ENCODE data around the gene SETBP1.

SETBP1 gene

GRCh38 chr18:45019469-45019868 is 338.8 kb downstream of the SETBP1 start:
- Histone ChIP-seq H3K4me2 (no peak overlapping the region), H3K4me1 (peaks cover 36% of the 10 kb centered on the region)

GRCh38 chr18:45023519-45023918 is 342.8 kb downstream of the SETBP1 start:
- no peak for TF ChIP-seq Cebpa-rat (IDR thresholded peaks at IDR 0.05)

More at GRCh38 chr18:45019469-45019868, 338.8 kb downstream of the SETBP1 start:
- H3K9me3 ChIP-seq: no peaks in the 10 kb centered on the region
- H3K27me3 ChIP-seq: no peaks in the 10 kb centered on the region
- no peak overlapping the region for H3K4me3 ChIP-seq
- TF ChIP-seq Cebpa-rat (IDR thresholded peaks at IDR 0.05): no peak
- no peak overlapping the region for H3K27ac ChIP-seq
- no peaks in the 10 kb centered on the region for H4K20me1 ChIP-seq
- H3K9ac ChIP-seq: no peak overlapping the region
- no peaks in the 10 kb centered on the region for H3K36me3 ChIP-seq

GRCh38 chr18:45024357-45025088 is 343.8 kb downstream of the SETBP1 start:
- Histone ChIP-seq H3K9ac (no peak overlapping the region), H4K20me1 (no peaks in the 10 kb centered on the region), H3K27me3 (no peaks in the 10 kb centered on the region), H3K4me1 (peaks cover 5% of the 10 kb centered on the region; the same call in 1 of the 2 replicates), H3K4me2 (no peak overlapping the region), H3K9me3 (no peaks in the 10 kb centered on the region), H3K4me3 (no peak overlapping the region), H3K36me3 (no peaks in the 10 kb centered on the region), H3K27ac (no peak overlapping the region)
- no peak for TF ChIP-seq Cebpa-rat (IDR thresholded peaks at IDR 0.05)

More at GRCh38 chr18:45023519-45023918, 342.8 kb downstream of the SETBP1 start:
- Histone ChIP-seq H3K27ac (no peak overlapping the region), H3K4me2 (no peak overlapping the region), H3K4me1 (peaks cover 5% of the 10 kb centered on the region; the same call in 1 of the 2 replicates), H3K9ac (no peak overlapping the region), H3K9me3 (no peaks in the 10 kb centered on the region), H3K4me3 (no peak overlapping the region), H3K27me3 (no peaks in the 10 kb centered on the region), H4K20me1 (no peaks in the 10 kb centered on the region), H3K36me3 (no peaks in the 10 kb centered on the region)

- Histone ChIP-seq H3K4me2 (no peak overlapping the region), H3K4me3 (no peak overlapping the region), H3K9me3 (no peaks in the 10 kb centered on the region), H3K36me3 (no peaks in the 10 kb centered on the region), H3K27ac (no peak overlapping the region), H4K20me1 (no peaks in the 10 kb centered on the region), H3K4me1 (peaks cover 5% of the 10 kb centered on the region; the same call in 1 of the 2 replicates), H3K27me3 (no peaks in the 10 kb centered on the region), H3K9ac (no peak overlapping the region)
- TF ChIP-seq Cebpa-rat (IDR thresholded peaks at IDR 0.05): no peak
These were observed 344.4 kb downstream of the SETBP1 start for GRCh38 chr18:45025089-45025450.

GRCh38 chr18:45026162-45026561 is 345.5 kb downstream of the SETBP1 start:
- Histone ChIP-seq H3K9ac (no peak overlapping the region), H3K27ac (no peak overlapping the region), H3K4me1 (peaks cover 5% of the 10 kb centered on the region; the same call in 1 of the 2 replicates), H3K27me3 (no peaks in the 10 kb centered on the region), H3K9me3 (no peaks in the 10 kb centered on the region), H3K4me3 (no peak overlapping the region), H4K20me1 (no peaks in the 10 kb centered on the region), H3K4me2 (no peak overlapping the region), H3K36me3 (no peaks in the 10 kb centered on the region)
- no peak for TF ChIP-seq Cebpa-rat (IDR thresholded peaks at IDR 0.05)

- H3K4me1 ChIP-seq: no peaks in the 10 kb centered on the region
- H3K9ac ChIP-seq: no peak overlapping the region
- no peaks in the 10 kb centered on the region for H3K9me3 ChIP-seq
- H3K4me2 ChIP-seq: no peak overlapping the region
- no peak overlapping the region for H3K27ac ChIP-seq
- no peaks in the 10 kb centered on the region for H3K27me3 ChIP-seq
- H4K20me1 ChIP-seq: no peaks in the 10 kb centered on the region
- H3K36me3 ChIP-seq: no peaks in the 10 kb centered on the region
- H3K4me3 ChIP-seq: no peak overlapping the region
- no peak for TF ChIP-seq Cebpa-rat (IDR thresholded peaks at IDR 0.05)
These were observed 353.5 kb downstream of the SETBP1 start for GRCh38 chr18:45034179-45034578.

GRCh38 chr18:45037618-45038017 is 356.9 kb downstream of the SETBP1 start:
- no peak for TF ChIP-seq Cebpa-rat (IDR thresholded peaks at IDR 0.05)
- Histone ChIP-seq H3K27ac (no peak overlapping the region), H3K9me3 (no peaks in the 10 kb centered on the region)

GRCh38 chr18:45039376-45039775 is 358.7 kb downstream of the SETBP1 start:
- Histone ChIP-seq H3K4me3 (no peak overlapping the region), H3K36me3 (no peaks in the 10 kb centered on the region), H3K27me3 (no peaks in the 10 kb centered on the region), H3K9ac (no peak overlapping the region), H3K4me2 (no peak overlapping the region), H3K9me3 (no peaks in the 10 kb centered on the region), H4K20me1 (no peaks in the 10 kb centered on the region), H3K27ac (no peak overlapping the region), H3K4me1 (no peaks in the 10 kb centered on the region)
- no peak for TF ChIP-seq Cebpa-rat (IDR thresholded peaks at IDR 0.05)

More at GRCh38 chr18:45037618-45038017, 356.9 kb downstream of the SETBP1 start:
- no peaks in the 10 kb centered on the region for H3K4me1 ChIP-seq
- no peaks in the 10 kb centered on the region for H3K36me3 ChIP-seq
- no peaks in the 10 kb centered on the region for H4K20me1 ChIP-seq
- H3K27me3 ChIP-seq: no peaks in the 10 kb centered on the region
- H3K9ac ChIP-seq: no peak overlapping the region
- H3K4me2 ChIP-seq: no peak overlapping the region
- H3K4me3 ChIP-seq: no peak overlapping the region

- no peaks in the 10 kb centered on the region for H3K9me3 ChIP-seq
- no peak overlapping the region for H3K4me3 ChIP-seq
- no peak for TF ChIP-seq Cebpa-rat (IDR thresholded peaks at IDR 0.05)
- no peaks in the 10 kb centered on the region for H3K27me3 ChIP-seq
- H3K4me1 ChIP-seq: no peaks in the 10 kb centered on the region
- no peaks in the 10 kb centered on the region for H3K36me3 ChIP-seq
- H4K20me1 ChIP-seq: no peaks in the 10 kb centered on the region
- H3K4me2 ChIP-seq: no peak overlapping the region
- no peak overlapping the region for H3K9ac ChIP-seq
- no peak overlapping the region for H3K27ac ChIP-seq
These were observed 360.2 kb downstream of the SETBP1 start for GRCh38 chr18:45040879-45041278.

GRCh38 chr18:45044787-45045186 is 364.1 kb downstream of the SETBP1 start:
- H3K4me2 ChIP-seq: no peak overlapping the region
- H3K27ac ChIP-seq: no peak overlapping the region
- no peak overlapping the region for H3K9ac ChIP-seq
- no peaks in the 10 kb centered on the region for H3K27me3 ChIP-seq
- H3K9me3 ChIP-seq: no peaks in the 10 kb centered on the region
- no peaks in the 10 kb centered on the region for H3K36me3 ChIP-seq
- TF ChIP-seq Cebpa-rat (IDR thresholded peaks at IDR 0.05): no peak
- H3K4me3 ChIP-seq: no peak overlapping the region
- H3K4me1 ChIP-seq: no peaks in the 10 kb centered on the region
- no peaks in the 10 kb centered on the region for H4K20me1 ChIP-seq
